Left renal cortex interstitium (tissue), 4 donors: ENCODE results near the gene CAMSAP1. TPM values are rescaled to one million over a fixed set of nuclear protein-coding genes. Genes with fewer than 3 reads are reported as not detected.
"Not testable (repeated sequence)": the region's sequence is repeated elsewhere in the genome, so short reads cannot be mapped to it uniquely, and the experiment has no call there.

Experiments used
- DNase-seq, 4 donors: peaks; one replicate each; pipeline ENCODE4 v3.0.0-alpha.2; 2013; ENCODE audit warnings: low read depth in 4 of 4, low spot score in 2 of 4, missing footprints in 1 of 4
- polyA plus RNA-seq, 4 donors: library from polyadenylated mRNA; unstranded; fragments of 120-200 nt; gene quantifications; one replicate each; pipeline ENCODE4 v1.2.1, GENCODE V29; 2013; ENCODE audit not compliant: insufficient read length in 4 of 4

The CAMSAP1 gene
- polyA plus RNA-seq, 4 donors = 21.9 to 28.1 (median 23.9) TPM

- DNase-seq = not testable (repeated sequence)
Observed at GRCh38 chr9:135943604-135944003, 36.3 kb upstream of the CAMSAP1 start.

GRCh38 chr9:135941288-135941995 lies 34.1 kb upstream of the CAMSAP1 start:
- no peak for DNase-seq

- DNase-seq = no peak
Observed at GRCh38 chr9:135939351-135940265, 32.3 kb upstream of the CAMSAP1 start.

- no peak for DNase-seq
Observed at GRCh38 chr9:135937521-135938489, 30.5 kb upstream of the CAMSAP1 start.

GRCh38 chr9:135933114-135933513 lies 25.8 kb upstream of the CAMSAP1 start:
- no peak for DNase-seq

GRCh38 chr9:135932656-135933055 lies 25.3 kb upstream of the CAMSAP1 start:
- DNase-seq = no peak

- no peak for DNase-seq
Observed at GRCh38 chr9:135931349-135931820, 24.0 kb upstream of the CAMSAP1 start.

GRCh38 chr9:135930446-135931345 lies 23.4 kb upstream of the CAMSAP1 start:
- DNase-seq = no peak

- DNase-seq = no peak
Observed at GRCh38 chr9:135929656-135930445, 22.5 kb upstream of the CAMSAP1 start.

- DNase-seq = no peak
Observed at GRCh38 chr9:135928731-135929655, 21.6 kb upstream of the CAMSAP1 start.

- DNase-seq = no peak
Observed at GRCh38 chr9:135928074-135928730, 20.9 kb upstream of the CAMSAP1 start.

GRCh38 chr9:135927195-135928013 lies 20.1 kb upstream of the CAMSAP1 start:
- DNase-seq = no peak

- DNase-seq = no peak
Observed at GRCh38 chr9:135926402-135927194, 19.3 kb upstream of the CAMSAP1 start.

GRCh38 chr9:135925496-135926133 lies 18.3 kb upstream of the CAMSAP1 start:
- DNase-seq = no peak
